GM19025 (cell line): ENCODE measurements around the gene LARP4B.
A peak's percentile ranks its signal among the peaks of the same experiment; 100 is the strongest.

ENCODE experiments used
- ATAC-seq: cut with Tn5 transposase; IDR thresholded peaks from one replicate; pipeline ENCODE4 v1.9.1; 2021; ENCODE audit warnings: mild to moderate bottlenecking, low read depth, moderate library complexity; ENCODE audit not compliant: unreplicated experiment

The LARP4B gene

DNA sequence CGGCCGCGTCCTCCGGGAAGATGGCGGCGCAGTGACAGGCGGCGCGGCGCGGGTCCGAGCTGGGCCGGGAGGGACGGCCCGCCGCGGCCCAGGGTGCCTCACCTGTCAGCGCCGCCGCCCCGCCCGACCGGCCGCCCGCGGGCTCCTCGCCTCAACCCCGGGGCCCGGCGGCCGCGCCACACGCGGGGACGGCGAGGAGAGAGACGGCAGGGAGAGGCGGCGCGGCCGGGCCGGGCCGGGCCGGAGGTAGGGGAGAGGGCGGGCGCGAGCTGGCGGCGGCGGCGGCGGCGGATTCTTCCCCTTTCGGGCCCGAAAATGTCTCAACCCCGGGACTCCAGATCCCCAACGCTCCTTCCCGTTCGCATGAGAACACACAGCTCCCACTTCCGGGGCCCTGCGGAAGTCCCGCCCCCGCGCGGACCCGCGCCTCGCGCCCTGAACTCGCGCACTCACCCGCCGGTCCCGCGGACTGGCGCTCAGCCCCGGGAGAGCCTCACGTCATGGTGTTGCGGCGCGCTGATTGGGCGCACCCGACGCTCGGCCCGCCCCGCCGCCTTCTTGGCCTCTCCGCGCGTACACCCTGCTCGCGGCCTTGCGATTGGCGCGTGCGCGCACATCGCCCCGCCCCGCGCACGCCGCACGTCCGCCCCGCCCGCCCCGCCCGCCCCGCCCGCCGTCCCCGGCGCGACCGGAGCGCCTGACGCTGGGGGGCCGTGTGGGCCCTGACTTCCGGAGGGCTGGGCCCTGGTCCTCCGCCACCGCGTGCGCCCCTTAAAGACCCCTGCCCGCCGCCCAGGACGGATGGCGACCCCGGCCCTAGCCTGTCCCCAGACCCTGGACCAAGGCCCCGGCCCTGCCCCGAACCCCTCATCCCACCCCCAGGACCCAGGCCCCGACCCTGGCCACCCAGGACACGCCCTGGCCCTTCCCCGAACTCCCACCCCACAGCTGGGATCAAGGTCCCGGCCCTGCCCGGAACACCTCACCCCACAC lies at the start of gene LARP4B:
LARP4B (minus strand) TSS at position 380 of the 993 bp plus-strand sequence. CDS start 45,984 bp downstream, outside the sequence.
- ATAC-seq = peak; percentile 91

DNA sequence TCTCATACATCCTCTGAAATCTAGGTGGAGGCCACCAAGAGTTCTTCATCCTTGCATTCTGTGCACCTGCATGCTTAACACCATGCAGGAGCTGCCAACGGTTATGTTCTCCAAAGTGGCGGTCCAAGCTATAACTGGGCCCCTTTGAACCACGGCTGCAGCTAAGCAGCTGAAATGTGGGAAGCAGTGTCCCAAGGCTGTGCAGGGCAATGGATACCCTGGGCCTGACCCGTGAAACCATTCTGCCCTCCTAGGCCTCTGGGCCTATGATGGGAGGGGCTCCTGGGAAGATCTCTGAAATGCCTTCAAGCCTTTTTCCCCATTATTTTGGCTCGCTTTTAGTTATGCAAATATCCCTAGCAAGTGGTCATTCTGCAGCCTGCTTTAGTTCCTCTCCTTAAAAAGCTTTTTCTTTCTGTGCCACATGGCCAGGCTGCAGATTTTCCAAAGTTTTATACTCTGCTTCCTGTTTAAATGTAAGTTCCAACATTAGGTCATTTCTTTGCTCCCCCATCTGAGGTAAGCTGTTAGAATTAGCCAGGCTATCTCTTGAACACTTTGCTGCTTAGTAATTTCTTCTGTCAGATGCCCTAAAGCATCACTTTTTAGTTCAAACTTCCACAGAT lies 49.1 kb upstream of the LARP4B start:
- no peak for ATAC-seq

- ATAC-seq = no peak
Measured at GRCh38 chr10:978826-979421, 47.4 kb upstream of the LARP4B start.

- no peak for ATAC-seq
Measured at GRCh38 chr10:976316-976715, 44.8 kb upstream of the LARP4B start.

DNA sequence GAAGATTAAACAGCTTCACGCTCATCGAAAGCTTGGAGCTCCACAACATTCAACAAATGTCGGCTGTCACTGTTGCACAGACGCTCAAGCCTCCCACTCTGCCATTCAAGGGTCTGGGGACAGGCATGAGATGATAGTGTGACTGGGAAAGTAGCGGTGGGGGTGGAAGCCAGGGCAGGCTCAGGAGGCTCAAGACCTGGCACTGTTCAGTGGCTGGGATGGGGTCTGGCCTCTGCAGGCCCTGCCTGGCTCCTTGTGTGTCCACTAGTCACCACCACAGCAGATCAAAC lies 43.2 kb upstream of the LARP4B start:
- no peak for ATAC-seq

DNA sequence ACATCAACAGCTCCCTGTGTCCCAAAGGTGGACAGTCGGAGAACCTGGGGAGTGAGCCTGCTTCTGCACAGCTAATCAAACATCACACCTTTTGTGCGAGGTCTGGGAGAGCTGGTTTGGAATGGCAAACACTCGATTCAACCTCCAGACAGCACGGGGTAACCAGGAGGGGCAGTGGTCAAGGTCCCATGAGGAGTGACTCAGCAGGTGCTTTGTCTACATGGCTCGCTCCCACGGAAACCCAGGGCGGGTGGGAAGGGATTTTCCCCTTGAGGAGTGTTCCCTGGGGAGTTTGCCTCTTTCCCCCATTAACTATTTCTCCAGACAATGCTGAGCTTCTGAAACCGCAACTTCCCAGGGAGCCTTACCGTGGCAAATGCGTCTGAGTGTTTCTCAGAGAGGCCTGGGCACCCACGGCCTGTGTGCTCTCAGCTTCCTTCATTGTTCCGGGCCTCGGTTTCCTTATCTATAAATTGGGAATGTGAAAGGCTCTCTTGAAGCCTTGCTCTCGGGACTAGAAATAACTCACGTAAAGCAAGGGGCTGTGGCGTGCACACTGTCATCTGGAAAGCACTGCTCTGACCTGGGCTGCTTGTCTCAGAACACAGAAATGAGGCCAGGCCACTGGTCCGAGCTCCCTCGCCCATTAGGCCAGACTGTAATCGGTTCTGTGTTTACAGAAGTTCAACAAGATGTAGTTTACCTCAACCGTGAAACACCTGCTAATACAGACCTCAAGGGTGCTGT lies 42.7 kb upstream of the LARP4B start:
- no peak for ATAC-seq

DNA sequence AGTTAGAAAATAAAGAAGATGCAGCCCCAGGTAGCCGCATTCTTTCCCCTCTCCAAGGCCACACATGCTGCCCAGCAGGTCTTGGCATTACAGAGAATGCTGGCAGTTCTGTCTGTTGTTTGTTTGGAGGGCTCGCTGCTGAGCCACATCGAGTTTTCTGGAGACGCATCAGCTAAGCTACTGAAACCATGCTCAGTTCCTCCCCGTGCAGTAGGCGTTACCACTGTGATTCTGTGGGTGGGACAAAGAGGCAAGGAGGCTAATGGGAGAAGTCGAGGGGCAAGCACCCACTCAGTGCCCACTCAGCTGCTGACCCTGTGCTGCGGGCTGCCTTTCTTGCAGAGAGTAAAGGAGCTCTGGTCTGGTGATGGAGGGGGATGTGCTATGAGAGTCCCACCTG lies 41.3 kb upstream of the LARP4B start:
- ATAC-seq = no peak

DNA sequence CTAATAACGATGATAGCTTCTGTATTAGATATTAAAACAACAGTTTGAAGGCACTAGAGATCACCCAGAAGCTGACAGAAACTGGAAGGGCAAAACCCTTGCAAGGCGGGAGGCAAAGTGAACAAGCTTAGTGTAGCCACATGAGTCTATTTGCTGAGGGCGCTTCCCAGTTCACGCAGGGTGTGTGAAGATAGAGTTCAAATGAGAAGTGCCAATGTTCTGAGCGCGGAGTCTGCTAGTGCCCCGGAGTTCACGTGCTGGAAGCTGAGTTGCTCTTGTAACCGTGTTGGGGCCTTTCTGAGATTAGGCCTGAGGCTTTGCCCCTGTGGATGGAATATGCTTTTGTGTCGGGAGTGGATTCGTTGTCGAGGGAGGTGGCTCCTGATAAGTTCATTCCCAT lies 40.1 kb upstream of the LARP4B start:
- no peak for ATAC-seq

GRCh38 chr10:971150-971542 lies 39.6 kb upstream of the LARP4B start:
- no peak for ATAC-seq

GRCh38 chr10:970311-971149 lies 39.0 kb upstream of the LARP4B start:
- ATAC-seq = no peak

- ATAC-seq = no peak
Measured at GRCh38 chr10:969473-970150, 38.1 kb upstream of the LARP4B start.

- ATAC-seq = no peak
Measured at GRCh38 chr10:968546-969199, 37.2 kb upstream of the LARP4B start.

DNA sequence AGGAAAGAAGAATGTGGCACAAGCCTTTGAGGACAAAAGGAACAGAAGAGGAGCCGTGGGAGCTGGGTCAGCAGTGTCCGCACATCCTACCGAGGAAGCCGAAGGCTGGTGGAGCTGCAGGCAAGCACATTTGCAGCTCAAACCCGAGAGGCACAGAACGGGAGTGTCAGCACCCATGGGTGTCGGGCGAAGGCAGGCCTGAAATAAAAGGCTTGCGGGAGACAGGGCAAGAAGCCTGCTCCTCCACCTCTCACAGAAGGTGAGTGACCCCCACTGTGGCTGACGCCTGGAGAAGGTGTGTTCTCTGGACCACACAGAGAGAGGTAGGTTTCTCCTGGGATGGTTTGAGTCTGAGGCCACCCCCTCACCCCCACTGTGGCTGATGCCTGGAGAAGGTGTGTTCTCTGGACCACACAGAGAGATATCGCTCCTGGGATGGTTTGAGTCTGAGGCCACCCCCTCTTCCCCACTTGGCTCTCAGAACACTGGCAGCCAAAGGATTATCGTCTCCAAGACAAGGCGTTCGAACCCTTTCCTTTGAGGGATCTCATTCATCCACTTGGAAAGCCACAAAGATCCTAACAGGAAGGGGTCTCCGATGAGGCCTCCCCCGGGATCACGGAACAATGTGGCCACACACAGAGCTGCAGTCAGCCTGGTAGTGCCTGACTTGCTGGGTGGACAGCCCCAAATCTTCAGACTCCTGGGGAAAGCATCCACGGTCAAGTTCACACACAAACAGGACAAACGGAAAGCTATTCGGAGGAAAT lies 35.1 kb upstream of the LARP4B start:
- no peak for ATAC-seq

DNA sequence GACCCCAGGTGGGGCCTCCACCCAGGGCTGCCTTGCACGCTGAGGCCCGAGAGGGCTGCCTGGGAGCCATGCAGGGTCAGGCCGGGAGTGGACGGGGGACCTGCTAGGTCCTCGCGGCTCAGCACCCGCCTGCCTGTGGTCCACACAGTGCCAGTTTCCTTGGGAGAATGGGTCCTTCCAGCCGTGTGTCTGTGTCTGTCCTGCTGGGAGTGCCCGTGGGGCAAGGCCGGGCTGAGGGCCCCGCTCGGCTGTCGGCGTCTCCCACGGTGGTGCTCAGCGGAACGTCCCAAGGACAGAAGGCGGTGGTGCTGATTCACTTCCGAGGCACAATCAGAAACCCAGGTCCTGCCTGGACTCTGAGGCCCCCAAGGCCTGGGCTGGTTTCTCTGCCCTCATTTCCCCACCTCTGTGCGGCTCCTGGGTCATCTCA lies 33.5 kb upstream of the LARP4B start:
- no peak for ATAC-seq

DNA sequence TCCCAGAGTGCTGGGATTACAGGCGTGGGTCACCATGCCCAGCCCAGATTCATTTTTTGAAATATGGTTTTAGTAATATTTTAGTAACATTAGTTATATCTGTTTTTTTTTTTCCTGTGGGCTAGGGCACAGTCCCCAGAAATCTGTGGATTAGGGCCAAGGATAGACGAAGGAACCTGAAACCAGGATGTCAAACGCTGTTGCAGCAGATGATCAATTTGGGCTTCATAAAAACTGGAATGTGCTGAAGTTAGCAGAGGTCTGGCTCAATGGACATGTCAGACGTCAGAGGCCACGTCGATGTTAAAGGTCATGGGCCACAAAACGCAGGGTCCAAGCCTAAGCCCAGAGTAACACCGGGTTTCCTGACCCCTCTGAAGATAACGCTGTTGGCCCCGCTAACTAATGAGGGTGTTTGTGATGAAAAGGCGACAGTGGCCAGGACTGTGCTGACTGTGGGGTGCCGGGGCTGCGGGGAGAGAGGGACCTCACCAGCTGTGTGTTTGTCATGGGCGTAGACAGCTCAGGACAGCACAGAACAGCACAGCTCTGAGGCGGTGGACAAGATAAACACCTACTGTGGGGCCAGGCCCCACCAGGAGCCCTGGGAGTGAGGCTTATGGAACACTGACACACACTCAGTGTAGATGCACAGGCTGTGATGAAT lies 32.9 kb upstream of the LARP4B start:
- no peak for ATAC-seq

GRCh38 chr10:963655-964054 lies 32.1 kb upstream of the LARP4B start:
- no peak for ATAC-seq

- ATAC-seq = no peak
Measured at GRCh38 chr10:963186-963585, 31.7 kb upstream of the LARP4B start.

DNA sequence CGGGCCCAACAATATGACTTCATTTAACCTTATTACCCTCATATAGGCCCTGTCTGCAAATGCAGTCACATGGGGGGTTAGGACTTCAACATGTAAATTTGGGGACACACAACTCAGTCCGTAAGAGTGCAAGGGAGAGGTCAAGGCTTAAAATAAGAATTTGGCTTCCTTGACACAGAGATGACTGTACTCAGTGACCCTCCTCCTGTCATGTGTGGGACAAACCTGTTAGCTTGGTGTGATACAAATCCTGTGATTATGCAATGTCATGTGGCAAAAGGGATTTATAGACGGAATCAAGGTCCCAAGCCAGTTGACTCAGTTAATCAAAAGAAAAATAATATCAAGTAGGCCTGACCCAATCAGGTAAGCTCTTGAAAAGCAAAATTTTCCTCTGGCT lies 30.8 kb upstream of the LARP4B start:
- ATAC-seq = no peak
